ENCODE results near the gene KDM5A.

The KDM5A gene

DNA sequence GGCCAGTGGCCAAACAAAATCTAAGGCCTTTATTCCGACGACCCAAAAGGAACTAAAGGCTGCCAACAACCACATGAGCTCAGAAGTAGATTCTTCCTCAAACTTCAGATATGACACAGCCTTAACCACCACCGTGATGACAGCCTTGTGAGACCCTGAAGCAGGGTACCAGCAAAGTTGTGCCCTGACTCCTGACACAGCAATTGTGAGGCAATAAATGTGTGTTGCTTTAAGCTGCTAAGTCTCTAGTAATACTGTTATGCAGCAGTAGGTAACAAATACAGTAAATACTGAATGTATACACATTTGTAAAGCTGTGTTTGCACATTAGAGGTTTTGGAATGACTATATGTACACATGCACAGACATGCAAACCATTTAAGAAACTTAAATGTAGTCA, 115.7 kb downstream of the KDM5A start:
- H3K4me1 ChIP-seq (ENCODE audit: control insufficient read depth, insufficient read depth, low read length, poor library complexity, severe bottlenecking), result no peaks in the 10 kb centered on the region
- H3K4me3 ChIP-seq (ENCODE audit: extremely low read depth, insufficient read depth, low read length, poor library complexity, severe bottlenecking), result no peak overlapping the region
- H3K9me3 ChIP-seq (ENCODE audit: control insufficient read depth, low read length), result no peaks in the 10 kb centered on the region
- H3K36me3 ChIP-seq (ENCODE audit: control insufficient read depth, insufficient read depth, low read length), result peaks cover 6% of the 10 kb centered on the region
- WGBS, 2 experiments (ENCODE audit: insufficient coverage in 2 of 2), result 84 to 100% methylated on average over 2 to 3 of the region's 3 CpGs
- H3K27ac ChIP-seq (ENCODE audit: low read depth, low read length, severe bottlenecking), result no peak overlapping the region

DNA sequence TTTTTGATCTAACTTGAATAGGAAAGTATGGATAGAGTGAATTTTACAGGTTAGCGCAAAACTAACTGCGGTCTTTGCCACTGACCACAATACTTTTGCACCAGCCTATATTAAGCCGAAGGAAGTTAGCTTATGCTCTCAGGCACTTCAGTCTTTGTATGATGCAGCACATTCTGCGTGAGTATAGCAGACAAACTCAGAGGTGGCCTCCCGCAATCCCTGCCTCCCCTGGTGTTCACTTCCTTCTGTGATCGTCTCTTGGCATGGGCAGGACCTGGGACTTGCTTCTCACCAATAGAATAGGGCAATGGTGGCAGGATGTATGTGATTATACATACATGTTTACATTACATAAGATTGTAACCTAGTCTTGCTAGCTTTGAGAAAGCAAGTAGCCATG, 116.2 kb downstream of the KDM5A start:
- WGBS, 2 experiments (ENCODE audit: insufficient coverage in 2 of 2), result 87 to 100% methylated on average over 4 of the region's 6 CpGs
- Histone ChIP-seq H3K4me3 (ENCODE audit: extremely low read depth, insufficient read depth, low read length, poor library complexity, severe bottlenecking) (no peak overlapping the region), H3K36me3 (ENCODE audit: control insufficient read depth, insufficient read depth, low read length) (peaks cover 6% of the 10 kb centered on the region), H3K9me3 (ENCODE audit: control insufficient read depth, low read length) (no peaks in the 10 kb centered on the region), H3K27ac (ENCODE audit: low read depth, low read length, severe bottlenecking) (no peak overlapping the region), H3K4me1 (ENCODE audit: control insufficient read depth, insufficient read depth, low read length, poor library complexity, severe bottlenecking) (no peaks in the 10 kb centered on the region)

DNA sequence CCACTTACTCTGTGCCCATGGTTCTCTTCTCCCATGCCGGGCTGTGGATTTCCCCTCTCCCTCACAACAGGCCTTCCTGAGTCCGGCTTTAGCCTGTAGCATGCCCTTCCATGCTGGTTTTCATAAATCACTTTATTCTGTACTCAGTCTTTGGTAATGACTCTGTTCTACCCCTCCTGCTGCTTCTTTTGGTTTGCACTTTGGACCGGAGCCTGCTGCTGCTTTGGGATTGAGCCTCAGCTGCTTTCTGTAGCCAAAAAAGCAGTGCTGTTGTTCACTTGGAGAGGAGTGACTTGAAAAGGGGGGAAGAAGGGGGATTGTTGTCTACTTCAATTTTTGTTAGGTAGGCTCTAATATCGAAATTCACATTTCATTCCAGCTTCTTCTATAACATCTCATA, 118.0 kb downstream of the KDM5A start:
- H3K4me3 ChIP-seq (ENCODE audit: extremely low read depth, insufficient read depth, low read length, poor library complexity, severe bottlenecking), result no peak overlapping the region
- WGBS, 2 experiments (ENCODE audit: insufficient coverage in 2 of 2), result 92 to 94% methylated on average over 2 to 3 of the region's 4 CpGs
- H3K4me1 ChIP-seq (ENCODE audit: control insufficient read depth, insufficient read depth, low read length, poor library complexity, severe bottlenecking), result no peaks in the 10 kb centered on the region
- H3K27ac ChIP-seq (ENCODE audit: low read depth, low read length, severe bottlenecking), result no peak overlapping the region
- no peaks in the 10 kb centered on the region for H3K9me3 ChIP-seq (ENCODE audit: control insufficient read depth, low read length)
- H3K36me3 ChIP-seq (ENCODE audit: control insufficient read depth, insufficient read depth, low read length), result peaks cover 6% of the 10 kb centered on the region

DNA sequence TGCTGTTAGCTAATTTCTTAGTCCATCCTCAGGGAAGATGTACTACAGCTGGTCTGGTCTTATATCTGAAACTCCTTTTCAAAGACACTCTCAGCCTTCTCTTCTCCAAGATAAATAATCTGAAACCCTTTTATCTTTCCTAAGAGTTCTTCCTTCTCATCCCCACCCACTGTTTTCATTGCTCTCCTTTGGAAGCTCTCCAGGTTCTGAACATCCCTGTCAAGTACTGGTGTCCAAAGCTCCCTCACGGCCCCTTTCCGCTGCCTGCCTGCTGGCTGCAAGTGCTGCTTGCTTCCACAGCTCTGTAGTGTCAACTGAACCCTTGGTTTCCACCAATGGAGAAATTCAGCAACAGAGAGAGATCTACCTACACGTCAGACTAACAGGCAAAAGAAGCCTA, 119.9 kb downstream of the KDM5A start:
- no peak overlapping the region for H3K27ac ChIP-seq (ENCODE audit: low read depth, low read length, severe bottlenecking)
- WGBS, 2 experiments (ENCODE audit: insufficient coverage in 2 of 2), result 67 to 100% methylated on average over 2 to 3 of the region's 3 CpGs
- H3K9me3 ChIP-seq (ENCODE audit: control insufficient read depth, low read length), result no peaks in the 10 kb centered on the region
- peaks cover 6% of the 10 kb centered on the region for H3K36me3 ChIP-seq (ENCODE audit: control insufficient read depth, insufficient read depth, low read length)
- no peak overlapping the region for H3K4me3 ChIP-seq (ENCODE audit: extremely low read depth, insufficient read depth, low read length, poor library complexity, severe bottlenecking)
- H3K4me1 ChIP-seq (ENCODE audit: control insufficient read depth, insufficient read depth, low read length, poor library complexity, severe bottlenecking), result no peaks in the 10 kb centered on the region

DNA sequence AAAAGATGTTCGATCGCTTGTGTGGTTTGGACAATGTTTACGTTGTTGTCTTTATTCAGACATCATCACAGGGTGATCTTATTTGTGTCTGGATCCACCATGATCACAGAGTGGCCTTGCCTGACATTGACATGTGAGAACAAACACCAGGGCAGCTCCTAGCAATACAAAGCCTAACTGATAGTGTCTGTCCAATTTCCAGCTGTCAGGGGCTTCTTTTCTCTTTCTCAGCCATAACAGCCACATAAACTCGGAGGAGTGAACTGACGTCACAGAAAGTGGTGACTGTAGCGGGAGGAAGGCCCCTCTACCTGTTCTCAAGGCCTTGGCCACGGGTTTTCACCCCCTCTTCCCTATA, 120.7 kb downstream of the KDM5A start:
- peaks cover 4% of the 10 kb centered on the region for H3K36me3 ChIP-seq (ENCODE audit: control insufficient read depth, insufficient read depth, low read length)
- no peak overlapping the region for H3K27ac ChIP-seq (ENCODE audit: low read depth, low read length, severe bottlenecking)
- peaks cover 3% of the 10 kb centered on the region for H3K4me1 ChIP-seq (ENCODE audit: control insufficient read depth, insufficient read depth, low read length, poor library complexity, severe bottlenecking)
- H3K4me3 ChIP-seq (ENCODE audit: extremely low read depth, insufficient read depth, low read length, poor library complexity, severe bottlenecking), result no peak overlapping the region
- WGBS, 2 experiments (ENCODE audit: insufficient coverage in 2 of 2), result 86 to 87% methylated on average over 7 of the region's 7 CpGs
- H3K9me3 ChIP-seq (ENCODE audit: control insufficient read depth, low read length), result no peaks in the 10 kb centered on the region

DNA sequence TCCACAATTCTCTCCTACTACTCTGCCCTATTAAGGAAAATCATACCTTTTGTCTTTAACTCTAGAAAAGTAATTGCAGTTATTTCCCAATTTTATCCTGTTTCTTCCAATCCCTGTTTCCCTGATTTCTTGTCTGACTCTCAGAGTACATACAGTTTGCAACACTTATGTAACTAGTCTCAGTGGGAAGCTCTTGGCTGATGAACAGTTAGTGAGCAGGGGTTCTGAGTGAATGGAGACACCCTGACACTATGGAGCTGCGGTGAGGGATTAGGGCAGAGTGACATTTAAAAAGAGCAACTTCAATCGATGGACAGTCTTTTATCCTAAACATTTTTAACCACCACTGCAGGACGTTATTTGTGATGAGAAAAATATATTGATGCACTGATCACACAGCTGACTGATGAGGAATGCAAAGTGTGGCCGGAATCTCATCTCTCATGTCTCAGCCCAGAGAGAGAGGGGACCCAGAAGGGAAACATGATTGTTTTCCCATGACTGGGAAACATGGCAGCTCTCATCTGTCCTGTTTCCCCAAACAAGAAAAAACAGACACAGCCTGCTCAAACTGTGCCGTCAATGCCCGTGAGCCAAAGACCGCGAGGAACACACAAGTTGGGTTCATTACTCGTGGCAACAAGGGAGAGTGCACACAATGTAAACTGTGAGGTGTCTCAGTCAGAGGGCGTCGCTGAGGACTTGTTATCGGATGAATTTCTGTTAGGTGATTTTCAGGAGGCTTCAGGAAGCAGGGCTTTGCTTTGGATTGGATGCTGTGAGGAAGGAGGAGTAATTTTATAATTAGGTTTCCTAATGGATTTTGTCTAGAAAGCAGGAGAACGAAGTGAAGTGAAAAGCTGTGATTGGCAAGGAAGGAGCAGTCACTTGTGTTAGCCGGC, 121.3 kb downstream of the KDM5A start:
- Histone ChIP-seq H3K4me1 (ENCODE audit: control insufficient read depth, insufficient read depth, low read length, poor library complexity, severe bottlenecking) (peaks cover 9% of the 10 kb centered on the region), H3K4me3 (ENCODE audit: extremely low read depth, insufficient read depth, low read length, poor library complexity, severe bottlenecking) (no peak overlapping the region), H3K36me3 (ENCODE audit: control insufficient read depth, insufficient read depth, low read length) (no peaks in the 10 kb centered on the region), H3K9me3 (ENCODE audit: control insufficient read depth, low read length) (no peaks in the 10 kb centered on the region), H3K27ac (ENCODE audit: low read depth, low read length, severe bottlenecking) (no peak overlapping the region)
- 85 to 94% methylated on average over 11 to 12 of the region's 14 CpGs for WGBS, 2 experiments (ENCODE audit: insufficient coverage in 2 of 2)

DNA sequence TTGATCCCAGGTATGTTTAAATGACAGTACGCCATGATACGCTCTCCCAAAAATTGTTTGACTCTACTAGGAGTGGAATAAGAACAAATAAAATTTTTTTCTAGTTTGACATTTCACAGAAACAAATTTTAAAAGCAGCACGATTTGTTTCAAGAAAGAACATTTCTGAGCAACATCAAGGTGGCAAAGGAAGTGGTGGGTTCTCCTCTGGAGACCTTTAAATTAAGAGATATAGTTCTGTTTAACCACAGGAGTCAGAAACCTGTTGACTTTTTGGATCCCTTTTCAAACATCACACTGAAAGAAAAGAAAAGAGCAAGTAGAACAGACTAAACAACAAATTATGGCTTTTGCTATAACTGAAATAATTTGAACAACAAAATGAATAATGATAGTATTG, 124.0 kb downstream of the KDM5A start:
- WGBS, 2 experiments (ENCODE audit: insufficient coverage in 2 of 2), result no CpG with 5 or more reads among the region's 3 CpGs
- H3K9me3 ChIP-seq (ENCODE audit: control insufficient read depth, low read length), result no peaks in the 10 kb centered on the region
- no peak overlapping the region for H3K27ac ChIP-seq (ENCODE audit: low read depth, low read length, severe bottlenecking)
- H3K36me3 ChIP-seq (ENCODE audit: control insufficient read depth, insufficient read depth, low read length), result no peaks in the 10 kb centered on the region
- peaks cover 16% of the 10 kb centered on the region for H3K4me1 ChIP-seq (ENCODE audit: control insufficient read depth, insufficient read depth, low read length, poor library complexity, severe bottlenecking)
- no peak overlapping the region for H3K4me3 ChIP-seq (ENCODE audit: extremely low read depth, insufficient read depth, low read length, poor library complexity, severe bottlenecking)

DNA sequence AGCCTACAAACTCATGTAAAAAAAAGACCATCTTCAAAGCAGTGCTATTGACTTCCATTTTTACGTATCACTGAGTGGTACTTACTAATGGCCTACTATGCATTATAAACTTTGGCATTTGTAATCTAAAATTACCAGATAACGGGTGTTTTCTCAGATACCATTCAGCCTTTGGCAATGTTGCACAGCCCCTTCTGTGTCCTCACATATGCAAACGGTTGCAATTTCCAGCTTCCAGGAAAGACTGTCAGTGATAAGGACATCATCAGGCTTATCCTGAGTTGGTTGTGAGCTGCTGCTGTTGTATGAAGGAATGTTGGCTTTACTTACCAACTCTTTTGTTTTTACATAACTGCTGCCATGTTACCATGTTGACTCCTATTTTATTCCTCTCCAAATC, 124.9 kb downstream of the KDM5A start:
- H3K4me3 ChIP-seq (ENCODE audit: extremely low read depth, insufficient read depth, low read length, poor library complexity, severe bottlenecking), result no peak overlapping the region
- H3K9me3 ChIP-seq (ENCODE audit: control insufficient read depth, low read length), result no peaks in the 10 kb centered on the region
- 92 to 100% methylated on average over 3 of the region's 3 CpGs for WGBS, 2 experiments (ENCODE audit: insufficient coverage in 2 of 2)
- no peak overlapping the region for H3K27ac ChIP-seq (ENCODE audit: low read depth, low read length, severe bottlenecking)
- peaks cover 16% of the 10 kb centered on the region for H3K4me1 ChIP-seq (ENCODE audit: control insufficient read depth, insufficient read depth, low read length, poor library complexity, severe bottlenecking)
- no peaks in the 10 kb centered on the region for H3K36me3 ChIP-seq (ENCODE audit: control insufficient read depth, insufficient read depth, low read length)

DNA sequence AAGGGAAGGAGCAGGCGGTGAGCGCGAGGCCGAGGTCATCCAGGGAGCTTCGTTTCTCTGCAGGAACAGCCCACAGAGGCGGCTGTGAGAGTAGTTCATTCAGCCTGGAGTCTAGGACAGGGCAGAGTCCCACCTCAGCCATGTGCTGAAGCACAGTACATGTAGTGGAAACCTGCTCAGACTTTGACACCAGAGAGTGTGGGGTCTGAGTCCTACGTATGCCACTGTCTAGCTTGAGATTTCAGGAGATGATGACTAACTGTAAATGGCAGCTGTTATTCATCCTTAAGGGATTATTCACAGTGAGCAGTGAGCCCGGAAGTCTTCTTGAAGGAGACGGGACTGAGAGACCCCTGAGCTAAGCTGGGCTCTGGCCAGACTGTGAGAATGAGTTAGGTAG, 125.5 kb downstream of the KDM5A start:
- H3K27ac ChIP-seq (ENCODE audit: low read depth, low read length, severe bottlenecking), result no peak overlapping the region
- peaks cover 16% of the 10 kb centered on the region for H3K4me1 ChIP-seq (ENCODE audit: control insufficient read depth, insufficient read depth, low read length, poor library complexity, severe bottlenecking)
- no peak overlapping the region for H3K4me3 ChIP-seq (ENCODE audit: extremely low read depth, insufficient read depth, low read length, poor library complexity, severe bottlenecking)
- no peaks in the 10 kb centered on the region for H3K36me3 ChIP-seq (ENCODE audit: control insufficient read depth, insufficient read depth, low read length)
- no peaks in the 10 kb centered on the region for H3K9me3 ChIP-seq (ENCODE audit: control insufficient read depth, low read length)
- 91 to 94% methylated on average over 9 of the region's 9 CpGs for WGBS, 2 experiments (ENCODE audit: insufficient coverage in 2 of 2)

DNA sequence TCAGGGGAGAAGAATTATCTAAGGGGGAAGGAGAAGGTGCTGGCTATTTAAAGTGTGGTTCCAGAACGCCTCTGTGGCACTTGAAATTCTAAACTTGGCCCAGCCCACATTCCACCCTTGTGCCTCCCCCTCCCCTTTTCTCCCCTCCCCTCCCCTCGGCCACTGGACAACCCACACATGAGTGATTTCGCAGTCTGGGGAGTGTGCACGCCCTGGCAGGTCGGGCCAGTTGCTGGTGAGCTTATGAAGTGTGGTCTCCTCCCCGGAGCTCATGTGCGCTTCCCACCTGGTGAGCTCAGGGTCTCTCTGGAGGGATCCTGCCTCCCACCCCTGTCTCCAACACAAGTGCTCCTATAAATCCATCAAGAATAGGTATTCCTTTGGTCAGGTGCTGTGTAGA, 126.3 kb downstream of the KDM5A start, which contains the start of gene SLC6A13:
Gene SLC6A13, minus strand, starts transcription at position 20 of the 400 bp plus-strand sequence. CDS start 2,784 bp downstream, outside the sequence.
- Histone ChIP-seq H3K4me1 (ENCODE audit: control insufficient read depth, insufficient read depth, low read length, poor library complexity, severe bottlenecking) (peaks cover 16% of the 10 kb centered on the region), H3K4me3 (ENCODE audit: extremely low read depth, insufficient read depth, low read length, poor library complexity, severe bottlenecking) (no peak within 1 kb of the TSS), H3K9me3 (ENCODE audit: control insufficient read depth, low read length) (no peaks in the 10 kb centered on the region), H3K36me3 (ENCODE audit: control insufficient read depth, insufficient read depth, low read length) (no peaks in the 10 kb centered on the region), H3K27ac (ENCODE audit: low read depth, low read length, severe bottlenecking) (no peak within 1 kb of the TSS)
- 30 to 67% methylated on average over 2 to 3 of the region's 7 CpGs for WGBS, 2 experiments (ENCODE audit: insufficient coverage in 2 of 2)

DNA sequence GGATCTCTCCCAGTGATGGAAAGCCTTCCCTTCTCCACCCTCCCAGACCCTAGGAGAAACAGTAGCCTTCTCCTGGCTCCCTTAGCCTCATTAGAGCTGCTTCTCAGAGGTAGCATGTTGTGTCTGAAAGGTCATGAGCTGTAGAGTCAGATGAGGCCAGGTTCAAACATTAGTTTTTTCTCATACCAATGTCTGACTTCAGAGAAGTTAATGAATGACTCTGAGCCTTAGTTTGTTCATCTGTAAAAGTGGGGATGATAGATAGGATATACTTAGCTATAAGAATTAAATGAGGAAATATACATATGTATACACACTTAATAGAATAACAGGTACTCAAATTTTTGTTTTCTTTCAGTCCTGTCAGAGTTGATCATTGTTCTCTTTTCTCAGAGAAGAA, 127.0 kb downstream of the KDM5A start:
- Histone ChIP-seq H3K4me1 (ENCODE audit: control insufficient read depth, insufficient read depth, low read length, poor library complexity, severe bottlenecking) (peaks cover 16% of the 10 kb centered on the region), H3K36me3 (ENCODE audit: control insufficient read depth, insufficient read depth, low read length) (no peaks in the 10 kb centered on the region), H3K27ac (ENCODE audit: low read depth, low read length, severe bottlenecking) (no peak overlapping the region), H3K9me3 (ENCODE audit: control insufficient read depth, low read length) (no peaks in the 10 kb centered on the region), H3K4me3 (ENCODE audit: extremely low read depth, insufficient read depth, low read length, poor library complexity, severe bottlenecking) (no peak overlapping the region)
